ENCODE results near the gene TTYH3. TPM values are rescaled to one million over a fixed set of nuclear protein-coding genes. Genes with fewer than 3 reads are reported as not detected.
A peak's percentile ranks its signal among the peaks of the same experiment; 100 is the strongest.

TTYH3 gene
- total RNA-seq, 2 donors from 2014 or later: 145 to 152 TPM

GRCh38 chr7:2649991-2650390 is 18.2 kb downstream of the TTYH3 start:
- DNase-seq: no peak
- WGBS, 2 experiments (ENCODE audit: insufficient coverage in 1 of 2, insufficient read length in 1 of 2): 91 to 96% methylated on average over 11 of the region's 11 CpGs

GRCh38 chr7:2650451-2650850 is 18.7 kb downstream of the TTYH3 start:
- H3K27me3 ChIP-seq (ENCODE audit: control insufficient read depth, insufficient read depth, low read length, poor library complexity, severe bottlenecking): no peaks in the 10 kb centered on the region
- no peaks in the 10 kb centered on the region for H3K27me3 Mint-ChIP-seq (ENCODE audit: insufficient read depth)
- H3K27ac Mint-ChIP-seq: peak overlapping the region; percentile 55
- no peak overlapping the region for H3K4me3 Mint-ChIP-seq
- 91 to 97% methylated on average over 5 to 8 of the region's 8 CpGs for whole genome bisulfite sequencing, 2 experiments (ENCODE audit: insufficient coverage in 1 of 2, insufficient read length in 1 of 2)
- H3K4me1 Mint-ChIP-seq: peaks cover 3% of the 10 kb centered on the region
- H3K9ac ChIP-seq (ENCODE audit: extremely low read depth, low read length, poor library complexity, severe bottlenecking): no peak overlapping the region
- no peak overlapping the region for H3K27ac ChIP-seq (ENCODE audit: low read depth, low read length)
- no peak for TF ChIP-seq CTCF (conservative IDR thresholded peaks at IDR 0.05)
- H3K4me1 ChIP-seq (ENCODE audit: control insufficient read depth, insufficient read depth, low read length): no peaks in the 10 kb centered on the region
- H3K9me3 Mint-ChIP-seq: no peaks in the 10 kb centered on the region
- no peak for DNase-seq
- peaks cover 24% of the 10 kb centered on the region for H3K36me3 ChIP-seq (ENCODE audit: control insufficient read depth, insufficient read depth, low read length)
- H3K36me3 Mint-ChIP-seq (ENCODE audit: low read depth): peaks cover 25% of the 10 kb centered on the region
- H3K4me3 ChIP-seq (ENCODE audit: low read length): no peak overlapping the region
- no peaks in the 10 kb centered on the region for H3K9me3 ChIP-seq (ENCODE audit: control insufficient read depth, low read length)

More at GRCh38 chr7:2649991-2650390, 18.2 kb downstream of the TTYH3 start:
- Histone ChIP-seq H3K27me3 (ENCODE audit: control insufficient read depth, insufficient read depth, low read length, poor library complexity, severe bottlenecking) (no peaks in the 10 kb centered on the region), H3K36me3 (ENCODE audit: control insufficient read depth, insufficient read depth, low read length) (peaks cover 24% of the 10 kb centered on the region), H3K27ac (ENCODE audit: low read depth, low read length) (no peak overlapping the region), H3K4me3 (ENCODE audit: low read length) (no peak overlapping the region), H3K9ac (ENCODE audit: extremely low read depth, low read length, poor library complexity, severe bottlenecking) (no peak overlapping the region), H3K4me1 (ENCODE audit: control insufficient read depth, insufficient read depth, low read length) (no peaks in the 10 kb centered on the region), H3K9me3 (ENCODE audit: control insufficient read depth, low read length) (no peaks in the 10 kb centered on the region)
- TF ChIP-seq CTCF (conservative IDR thresholded peaks at IDR 0.05): no peak
- Mint-ChIP-seq H3K36me3 (ENCODE audit: low read depth) (peaks cover 25% of the 10 kb centered on the region), H3K4me1 (peaks cover 7% of the 10 kb centered on the region), H3K4me3 (no peak overlapping the region), H3K9me3 (no peaks in the 10 kb centered on the region), H3K27me3 (ENCODE audit: insufficient read depth) (no peaks in the 10 kb centered on the region), H3K27ac (no peak overlapping the region)

GRCh38 chr7:2651336-2651735 is 19.6 kb downstream of the TTYH3 start:
- no peak for DNase-seq
- TF ChIP-seq CTCF (conservative IDR thresholded peaks at IDR 0.05): peak; percentile 45

More at GRCh38 chr7:2651336-2651735, 19.6 kb downstream of the TTYH3 start:
- Mint-ChIP-seq H3K36me3 (ENCODE audit: low read depth) (peaks cover 27% of the 10 kb centered on the region), H3K9me3 (no peaks in the 10 kb centered on the region), H3K27ac (no peak overlapping the region), H3K4me1 (no peaks in the 10 kb centered on the region), H3K4me3 (no peak overlapping the region), H3K27me3 (ENCODE audit: insufficient read depth) (no peaks in the 10 kb centered on the region)
- Histone ChIP-seq H3K4me1 (ENCODE audit: control insufficient read depth, insufficient read depth, low read length) (no peaks in the 10 kb centered on the region), H3K9me3 (ENCODE audit: control insufficient read depth, low read length) (no peaks in the 10 kb centered on the region), H3K27ac (ENCODE audit: low read depth, low read length) (no peak overlapping the region), H3K36me3 (ENCODE audit: control insufficient read depth, insufficient read depth, low read length) (peaks cover 27% of the 10 kb centered on the region), H3K4me3 (ENCODE audit: low read length) (no peak overlapping the region), H3K9ac (ENCODE audit: extremely low read depth, low read length, poor library complexity, severe bottlenecking) (no peak overlapping the region), H3K27me3 (ENCODE audit: control insufficient read depth, insufficient read depth, low read length, poor library complexity, severe bottlenecking) (no peaks in the 10 kb centered on the region)
- WGBS, 2 experiments (ENCODE audit: insufficient coverage in 1 of 2, insufficient read length in 1 of 2): 90 to 95% methylated on average over 13 to 15 of the region's 15 CpGs

All from endodermal cell (in vitro differentiated cells).